Measurements from ENCODE around the gene GABRB1.
A peak's percentile ranks its signal among the peaks of the same experiment; 100 is the strongest.

GABRB1 gene

DNA sequence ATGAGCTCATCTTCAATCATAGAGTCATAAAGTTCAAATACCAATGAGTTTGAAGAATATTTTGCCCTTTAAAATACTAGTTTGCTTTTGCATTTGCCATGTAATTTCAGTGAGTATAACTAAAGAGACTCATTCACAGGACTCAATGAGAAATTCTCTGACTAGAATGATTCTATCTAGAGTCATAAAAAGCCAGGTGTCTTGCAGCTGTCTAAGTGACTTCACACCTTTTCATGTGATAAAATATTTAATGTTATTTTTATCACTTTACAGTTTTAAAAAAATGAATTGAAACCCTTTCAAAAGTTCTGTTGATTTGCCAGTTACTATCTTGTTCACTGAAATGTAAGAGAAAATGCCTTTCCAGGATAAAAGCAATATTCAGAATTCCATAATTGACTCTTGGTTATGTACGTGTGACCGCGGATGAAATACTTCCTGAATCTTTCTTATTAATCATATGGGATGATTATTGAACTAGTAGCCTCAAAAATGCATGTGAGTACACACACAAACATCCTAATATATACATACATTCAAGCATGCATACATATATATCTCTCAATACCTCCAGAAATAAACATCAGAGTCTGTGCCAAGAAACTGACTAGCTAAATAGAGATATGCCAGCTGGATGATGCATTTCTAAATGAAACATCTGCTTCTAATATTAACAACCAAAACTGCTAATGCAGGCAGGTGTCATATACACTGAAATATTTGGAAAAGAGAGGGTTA is 87.0 kb downstream of the GABRB1 start:
- peak; percentile 2 for DNase-seq (ENCODE audit: low spot score)

GRCh38 chr4:47120783-47121182 is 89.4 kb downstream of the GABRB1 start:
- no peak for DNase-seq (ENCODE audit: low spot score)

DNA sequence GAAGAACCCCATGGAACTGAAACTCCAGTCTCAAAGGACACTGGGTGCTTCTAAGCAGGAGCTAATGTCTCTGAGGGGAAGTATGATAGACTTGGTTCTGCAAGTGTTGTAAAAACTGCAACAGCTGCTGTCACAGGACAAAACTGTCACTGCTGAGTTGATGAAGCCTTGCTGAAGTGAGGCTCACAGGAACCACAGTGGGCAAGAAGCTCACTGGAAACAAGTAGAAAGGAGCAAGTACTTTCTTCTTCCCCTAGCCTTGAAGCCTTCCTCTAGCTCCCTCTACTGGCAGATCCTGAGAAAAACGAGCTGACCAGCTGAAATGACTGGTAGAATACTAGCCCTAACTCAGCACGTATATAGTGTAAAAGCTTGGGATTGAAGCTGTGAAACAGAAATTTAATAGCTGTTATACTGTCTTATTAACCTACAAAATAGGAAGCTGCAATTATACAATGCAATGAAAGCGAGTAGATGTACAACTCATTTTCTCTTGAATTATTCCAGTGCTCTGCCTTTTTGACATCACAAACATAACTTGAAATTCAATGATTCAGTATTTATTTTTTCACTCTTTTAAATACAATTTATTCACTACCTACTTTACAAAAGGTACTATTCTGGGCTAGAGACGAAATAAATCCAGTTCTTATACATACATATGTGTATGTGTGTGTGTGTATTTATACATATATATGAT is 91.4 kb downstream of the GABRB1 start:
- peak; percentile 43 for DNase-seq (ENCODE audit: low spot score)

- no peak for DNase-seq (ENCODE audit: low spot score)
These were observed 97.6 kb downstream of the GABRB1 start for GRCh38 chr4:47128991-47129390.

DNA sequence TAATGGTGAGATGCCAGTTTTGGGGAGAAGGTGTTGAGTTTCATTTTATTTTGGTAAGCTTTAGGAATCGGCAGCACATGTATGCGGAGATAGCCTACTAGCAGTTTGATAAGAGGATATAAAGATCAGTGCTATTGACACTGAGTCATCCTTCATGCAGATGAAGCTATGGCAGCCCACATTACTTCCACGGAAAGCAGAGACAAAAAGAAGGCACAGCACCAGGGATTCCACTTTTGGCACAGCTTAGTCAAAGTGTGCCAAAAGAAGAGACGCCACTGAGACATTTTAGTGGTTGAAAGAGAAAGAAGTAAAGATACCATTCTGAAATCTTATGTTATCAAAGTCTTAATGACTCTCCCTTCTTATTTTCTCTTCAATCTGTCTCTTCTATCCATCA is 103.8 kb downstream of the GABRB1 start:
- no peak for DNase-seq (ENCODE audit: low spot score)

DNA sequence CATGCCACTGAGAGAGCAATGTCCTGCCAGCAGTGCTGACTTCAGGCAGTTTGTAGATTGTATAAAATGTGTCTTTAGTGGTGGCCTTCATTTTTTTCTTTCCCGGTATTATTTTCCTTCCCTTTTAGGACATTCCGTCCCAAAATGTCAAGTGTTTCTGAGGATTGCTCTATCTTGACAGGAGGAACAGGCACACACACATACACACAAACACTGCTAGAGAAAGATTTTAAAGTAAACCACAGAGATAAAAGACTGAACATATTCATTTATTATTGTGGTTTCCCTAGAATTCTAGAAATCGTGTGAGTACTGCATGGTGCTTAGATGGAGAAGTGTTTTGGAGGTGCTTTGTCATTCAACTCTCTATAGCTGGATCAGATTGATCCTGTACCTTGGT is 111.9 kb downstream of the GABRB1 start:
- DNase-seq (ENCODE audit: low spot score) = no peak

DNA sequence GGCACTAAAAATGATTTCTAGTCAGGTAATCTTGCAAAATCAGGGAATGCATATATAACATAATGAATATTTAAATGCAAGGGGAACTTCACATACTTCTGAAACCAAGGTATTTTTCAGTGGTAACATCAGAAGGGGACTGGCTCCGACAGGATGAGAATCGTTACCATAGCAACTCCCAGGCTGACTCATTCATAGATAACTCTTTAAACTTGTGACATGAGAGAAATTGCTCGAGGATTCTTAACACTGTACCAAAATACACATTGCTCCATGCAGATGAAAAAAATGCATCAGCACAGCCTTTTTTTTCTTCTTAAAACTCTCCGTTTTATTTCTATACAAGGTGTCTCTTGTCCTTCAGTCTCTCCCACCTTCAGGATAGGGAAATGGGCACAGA is 114.3 kb downstream of the GABRB1 start:
- peak; percentile 27 for DNase-seq (ENCODE audit: low spot score)

GRCh38 chr4:47154816-47155370 is 123.5 kb downstream of the GABRB1 start:
- no peak for DNase-seq (ENCODE audit: low spot score)

DNA sequence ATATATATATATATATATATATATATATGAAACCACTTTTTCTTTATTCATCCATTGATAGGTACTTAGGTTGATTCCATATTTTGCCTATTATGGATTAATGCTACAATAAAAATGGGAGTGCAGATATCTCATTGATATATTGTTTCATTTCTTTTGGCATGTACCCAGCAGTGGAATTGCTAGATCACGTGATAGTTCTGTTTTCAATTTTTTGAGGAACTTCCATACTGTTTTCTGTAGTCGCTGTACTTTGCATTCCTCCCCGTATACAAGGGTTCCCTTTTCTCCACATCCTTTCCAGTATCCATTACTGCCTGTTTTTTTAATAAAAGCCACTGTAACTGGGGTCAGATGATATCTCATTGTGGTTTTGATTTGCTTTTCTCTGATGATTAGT is 124.6 kb downstream of the GABRB1 start:
- no peak for DNase-seq (ENCODE audit: low spot score)

- DNase-seq (ENCODE audit: low spot score) = no peak
These were observed 128.7 kb downstream of the GABRB1 start for GRCh38 chr4:47160095-47160494.

GRCh38 chr4:47167081-47168035 is 136.0 kb downstream of the GABRB1 start:
- DNase-seq (ENCODE audit: low spot score) = no peak

GRCh38 chr4:47184083-47184482 is 152.7 kb downstream of the GABRB1 start:
- DNase-seq (ENCODE audit: low spot score) = no peak

DNA sequence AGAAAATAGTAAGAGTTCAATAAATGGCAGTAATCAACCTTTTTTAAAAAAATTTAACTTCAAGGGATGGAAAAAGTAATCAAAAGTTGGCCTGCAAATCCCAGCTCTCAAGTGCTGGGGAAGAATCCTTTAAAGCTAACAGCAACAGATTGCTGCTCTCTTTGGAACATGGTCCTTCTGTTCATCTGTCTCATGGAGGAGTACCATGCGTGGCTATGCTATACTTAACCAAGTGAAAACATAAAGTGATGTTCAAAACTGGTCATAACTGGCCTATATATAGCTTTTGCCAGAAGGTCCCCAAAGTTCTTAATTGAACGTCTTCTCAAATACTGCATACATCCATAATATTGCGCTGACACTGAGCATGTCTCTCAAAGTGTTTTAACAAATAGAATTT is 154.4 kb downstream of the GABRB1 start:
- DNase-seq (ENCODE audit: low spot score) = no peak

DNA sequence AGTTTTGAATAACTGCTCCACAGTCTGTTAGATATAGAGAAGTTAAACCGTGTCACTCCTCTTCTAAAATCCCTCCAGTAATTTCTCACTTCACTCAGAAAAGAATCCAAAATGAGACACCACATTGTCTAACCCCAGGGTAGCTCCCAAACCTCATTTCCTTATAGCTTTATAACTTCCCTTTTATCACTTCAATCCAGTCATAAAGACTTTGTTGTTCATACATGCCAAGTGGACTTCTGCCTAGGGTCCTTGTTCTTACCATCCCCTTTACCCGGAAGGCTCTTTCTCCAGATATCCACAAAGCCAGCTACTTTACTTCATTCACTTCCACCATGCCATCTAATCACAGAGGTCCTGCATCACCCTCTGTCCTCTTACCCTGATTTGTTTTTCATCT is 156.2 kb downstream of the GABRB1 start:
- no peak for DNase-seq (ENCODE audit: low spot score)

GRCh38 chr4:47193179-47193578 is 161.8 kb downstream of the GABRB1 start:
- no peak for DNase-seq (ENCODE audit: low spot score)

GRCh38 chr4:47194036-47194737 is 162.8 kb downstream of the GABRB1 start:
- no peak for DNase-seq (ENCODE audit: low spot score)

- DNase-seq (ENCODE audit: low spot score) = no peak
These were observed 164.3 kb downstream of the GABRB1 start for GRCh38 chr4:47195706-47196105.

GRCh38 chr4:47198791-47199190 is 167.4 kb downstream of the GABRB1 start:
- DNase-seq (ENCODE audit: low spot score) = no peak

GRCh38 chr4:47203593-47203992 is 172.2 kb downstream of the GABRB1 start:
- no peak for DNase-seq (ENCODE audit: low spot score)

DNA sequence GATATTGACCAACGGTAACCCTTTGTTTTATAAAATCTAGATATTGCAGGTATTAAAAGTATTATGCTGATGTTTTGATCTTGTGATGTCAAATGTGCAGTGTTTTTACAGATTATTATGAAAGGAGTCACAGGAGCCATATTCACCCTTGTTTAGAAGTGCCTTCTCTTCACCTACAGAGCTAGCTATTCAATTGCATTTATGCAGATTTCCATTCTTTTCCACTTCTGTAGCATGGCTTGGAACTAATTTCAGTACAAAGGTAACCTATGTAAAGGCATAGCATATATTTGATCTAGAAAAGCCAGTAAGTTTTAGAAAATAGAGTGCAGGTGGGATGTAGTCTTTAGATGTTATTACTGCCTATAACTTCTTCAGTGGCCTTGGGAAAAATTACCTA is 176.2 kb downstream of the GABRB1 start:
- no peak for DNase-seq (ENCODE audit: low spot score)

GRCh38 chr4:47209833-47210232 is 178.5 kb downstream of the GABRB1 start:
- peak; percentile 7 for DNase-seq (ENCODE audit: low spot score)

- no peak for DNase-seq (ENCODE audit: low spot score)
These were observed 179.5 kb downstream of the GABRB1 start for GRCh38 chr4:47210828-47211227.
